Endothelial cell (in vitro differentiated cells): ENCODE results near the gene POLR3K. TPM values are rescaled to one million over a fixed set of nuclear protein-coding genes. Genes with fewer than 3 reads are reported as not detected.

Experiments
- DNase-seq: peaks from one replicate; pipeline ENCODE4 v3.0.0; 2021; ENCODE audit warnings: low spot score
- H3K27ac Mint-ChIP-seq: one replicate; pipeline ENCODE4 v1.8.0; 2021; ENCODE audit warnings: mixed read lengths, inconsistent platforms; ENCODE audit not compliant: unreplicated experiment
- H3K27me3 Mint-ChIP-seq: one replicate; pipeline ENCODE4 v1.8.0; 2021; ENCODE audit warnings: mild to moderate bottlenecking, moderate library complexity, mixed read lengths, inconsistent platforms; ENCODE audit not compliant: unreplicated experiment
- H3K36me3 Mint-ChIP-seq: one replicate; pipeline ENCODE4 v1.8.0; 2021; ENCODE audit warnings: mild to moderate bottlenecking, low read depth, mixed read lengths, inconsistent platforms; ENCODE audit not compliant: unreplicated experiment
- H3K4me1 Mint-ChIP-seq: one replicate; pipeline ENCODE4 v1.8.0; 2021; ENCODE audit warnings: mild to moderate bottlenecking, mixed read lengths, inconsistent platforms; ENCODE audit not compliant: unreplicated experiment
- H3K4me3 Mint-ChIP-seq: one replicate; pipeline ENCODE4 v1.8.0; 2021; ENCODE audit warnings: mild to moderate bottlenecking, mixed read lengths, inconsistent platforms; ENCODE audit not compliant: unreplicated experiment
- H3K9me3 Mint-ChIP-seq: one replicate; pipeline ENCODE4 v1.8.0; 2021; ENCODE audit warnings: mixed read lengths, inconsistent platforms; ENCODE audit not compliant: unreplicated experiment
- total RNA-seq: library from RNA; stranded (reverse); fragmentation: NEBNext Ultra II Directional; extraction: Animal tissue kit (Norgen Biotek cat#: 25700); gene quantifications from one replicate; pipeline ENCODE4 v1.2.1, GENCODE V29; 2021; ENCODE audit not compliant: unreplicated experiment
- TF ChIP-seq, protein P1 (sequence below): fragments of 200-600 bp; sonication (generic); IDR thresholded peaks from one replicate; pipeline ENCODE4 v1.5.0; 2021; ENCODE audit warnings: antibody characterized with exemption; ENCODE audit not compliant: unreplicated experiment

Gene POLR3K
- total RNA-seq, 1 donor from 2014 or later = 11.9 TPM

GRCh38 chr16:78444-79150 lies 25.2 kb upstream of the POLR3K start:
- peaks cover under 1% of the 10 kb centered on the region for H3K36me3 Mint-ChIP-seq
- peaks cover 7% of the 10 kb centered on the region for H3K27me3 Mint-ChIP-seq
- peaks cover 18% of the 10 kb centered on the region for H3K4me1 Mint-ChIP-seq
- peak; percentile 38 for DNase-seq
- H3K4me3 Mint-ChIP-seq = peak overlapping the region; percentile 89
- peak overlapping the region; percentile 57 for H3K27ac Mint-ChIP-seq
- no peaks in the 10 kb centered on the region for H3K9me3 Mint-ChIP-seq
- TF ChIP-seq, protein P1, sequence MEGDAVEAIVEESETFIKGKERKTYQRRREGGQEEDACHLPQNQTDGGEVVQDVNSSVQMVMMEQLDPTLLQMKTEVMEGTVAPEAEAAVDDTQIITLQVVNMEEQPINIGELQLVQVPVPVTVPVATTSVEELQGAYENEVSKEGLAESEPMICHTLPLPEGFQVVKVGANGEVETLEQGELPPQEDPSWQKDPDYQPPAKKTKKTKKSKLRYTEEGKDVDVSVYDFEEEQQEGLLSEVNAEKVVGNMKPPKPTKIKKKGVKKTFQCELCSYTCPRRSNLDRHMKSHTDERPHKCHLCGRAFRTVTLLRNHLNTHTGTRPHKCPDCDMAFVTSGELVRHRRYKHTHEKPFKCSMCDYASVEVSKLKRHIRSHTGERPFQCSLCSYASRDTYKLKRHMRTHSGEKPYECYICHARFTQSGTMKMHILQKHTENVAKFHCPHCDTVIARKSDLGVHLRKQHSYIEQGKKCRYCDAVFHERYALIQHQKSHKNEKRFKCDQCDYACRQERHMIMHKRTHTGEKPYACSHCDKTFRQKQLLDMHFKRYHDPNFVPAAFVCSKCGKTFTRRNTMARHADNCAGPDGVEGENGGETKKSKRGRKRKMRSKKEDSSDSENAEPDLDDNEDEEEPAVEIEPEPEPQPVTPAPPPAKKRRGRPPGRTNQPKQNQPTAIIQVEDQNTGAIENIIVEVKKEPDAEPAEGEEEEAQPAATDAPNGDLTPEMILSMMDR = no peak

DNA sequence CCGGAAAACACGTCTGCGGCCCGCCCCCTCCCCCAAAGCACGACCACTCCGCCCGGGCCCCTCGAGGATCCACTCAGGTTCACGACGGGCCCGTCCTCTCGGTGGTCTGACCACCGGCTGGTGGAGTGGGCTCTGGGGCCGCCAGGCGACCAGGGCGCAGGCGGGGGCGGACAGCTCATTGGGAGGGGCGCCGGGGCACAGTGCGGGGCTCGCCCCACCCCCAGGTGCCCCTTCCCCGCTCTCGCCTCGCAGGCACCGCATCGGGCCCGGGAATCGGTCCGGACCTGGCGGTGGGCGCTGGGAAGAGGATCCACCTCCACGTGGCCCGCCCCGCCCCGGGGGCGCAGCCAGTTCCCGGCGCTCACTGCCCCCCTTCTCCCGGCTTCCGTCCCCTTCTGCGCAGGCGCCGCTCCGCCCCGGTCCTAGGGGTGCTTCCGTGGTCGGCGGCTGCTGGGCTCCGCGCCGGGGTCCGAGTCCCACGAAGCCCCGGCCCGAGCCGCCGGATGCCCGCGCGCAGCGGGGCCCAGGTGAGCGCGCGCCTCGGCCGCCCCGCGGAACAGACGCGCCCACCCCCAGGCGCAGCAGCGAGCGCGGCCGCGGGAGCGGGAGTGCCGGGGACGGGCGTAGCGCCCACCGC lies 24.5 kb upstream of the POLR3K start, which contains the start of gene MPG:
Gene MPG (plus strand): TSS at position 419 of the 637 bp plus-strand sequence. CDS start 85 bp downstream, at position 504.
- peak; percentile 82 for DNase-seq
- TF ChIP-seq, protein P1 = no peak
- Mint-ChIP-seq H3K4me3 (peak within 1 kb of the TSS; percentile 89), H3K36me3 (peaks cover 2% of the 10 kb centered on the region), H3K9me3 (no peaks in the 10 kb centered on the region), H3K4me1 (peaks cover 18% of the 10 kb centered on the region), H3K27me3 (peaks cover 9% of the 10 kb centered on the region), H3K27ac (peak within 1 kb of the TSS; percentile 57)

- Mint-ChIP-seq H3K4me3 (peak overlapping the region; percentile 71), H3K4me1 (peaks cover 20% of the 10 kb centered on the region), H3K27ac (no peak overlapping the region), H3K9me3 (no peaks in the 10 kb centered on the region), H3K27me3 (peaks cover 8% of the 10 kb centered on the region), H3K36me3 (peaks cover 4% of the 10 kb centered on the region)
- TF ChIP-seq, protein P1 = no peak
- DNase-seq = peak; percentile 61
These were observed 23.9 kb upstream of the POLR3K start for GRCh38 chr16:77273-77806.

DNA sequence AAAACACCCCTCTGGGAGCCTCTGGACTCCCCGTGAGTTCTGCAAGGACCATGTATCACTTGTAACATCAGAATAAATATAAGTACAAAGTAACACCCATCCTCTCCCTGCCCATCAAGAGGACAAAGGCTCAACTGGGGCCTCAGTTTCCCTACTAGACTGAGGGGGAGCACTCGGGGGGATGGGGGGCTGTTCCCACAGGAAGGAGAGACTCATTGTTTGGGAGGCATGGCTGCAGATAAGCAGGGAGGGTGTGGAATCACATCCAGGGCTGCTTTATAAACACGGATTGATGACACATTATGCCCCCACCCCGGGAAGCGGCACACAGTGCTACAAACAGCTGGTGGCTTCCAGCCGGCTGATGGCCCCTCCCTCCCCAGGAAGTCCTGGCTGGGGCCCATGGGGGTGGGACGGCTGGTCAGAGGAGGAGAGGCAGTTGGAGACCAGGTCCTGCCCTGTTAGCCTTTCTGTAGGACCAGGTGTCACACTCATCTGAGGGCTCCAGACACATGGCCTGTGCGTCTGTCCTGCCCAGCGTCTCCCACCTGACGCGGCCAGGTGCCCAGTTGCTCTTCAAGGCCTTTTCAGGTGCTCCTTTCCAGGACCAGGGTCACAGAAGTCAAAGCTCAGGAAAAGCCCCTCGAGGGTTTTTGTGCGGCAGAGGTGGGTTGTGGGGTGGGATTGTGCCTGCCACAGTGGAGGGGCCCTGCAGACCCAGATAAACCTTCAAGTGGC lies 23.3 kb upstream of the POLR3K start:
- H3K9me3 Mint-ChIP-seq = no peaks in the 10 kb centered on the region
- DNase-seq = peak; percentile 47
- TF ChIP-seq, protein P1 = no peak
- H3K4me3 Mint-ChIP-seq = peak overlapping the region; percentile 56
- H3K27me3 Mint-ChIP-seq = peaks cover 8% of the 10 kb centered on the region
- peaks cover 4% of the 10 kb centered on the region for H3K36me3 Mint-ChIP-seq
- H3K27ac Mint-ChIP-seq = peak overlapping the region; percentile 82
- H3K4me1 Mint-ChIP-seq = peaks cover 20% of the 10 kb centered on the region
